Astrocyte of the cerebellum (primary cell): ENCODE measurements around the gene WFDC1.

ENCODE experiments used
- DNase-seq: peaks from one replicate; pipeline ENCODE4 v3.0.0-alpha.2; 2011; ENCODE audit warnings: low read depth
- H3K4me3 ChIP-seq: 2 replicates; pipeline ENCODE4 v1.5.1; 2011; ENCODE audit warnings: mild to moderate bottlenecking, low read depth, low read length, moderate library complexity
- in situ Hi-C: cut with HindIII; loops from 2 replicates; pipeline ENCODE4 v1.10.0; 2017; ENCODE audit warnings: low sequenced_read_pairs
- TF ChIP-seq, protein P1 (sequence below): IDR thresholded peaks from 2 replicates; pipeline ENCODE4 v1.5.1; 2012; ENCODE audit warnings: low read length, low read depth, moderate library complexity, mild to moderate bottlenecking; ENCODE audit errors: missing control alignments

The WFDC1 gene

GRCh38 chr16:84294531-84295142 is at the start of gene WFDC1:
Gene WFDC1 (plus strand): TSS chr16:84294878. CDS start chr16:84294972, 94 bp downstream.
- TF ChIP-seq, protein P1, sequence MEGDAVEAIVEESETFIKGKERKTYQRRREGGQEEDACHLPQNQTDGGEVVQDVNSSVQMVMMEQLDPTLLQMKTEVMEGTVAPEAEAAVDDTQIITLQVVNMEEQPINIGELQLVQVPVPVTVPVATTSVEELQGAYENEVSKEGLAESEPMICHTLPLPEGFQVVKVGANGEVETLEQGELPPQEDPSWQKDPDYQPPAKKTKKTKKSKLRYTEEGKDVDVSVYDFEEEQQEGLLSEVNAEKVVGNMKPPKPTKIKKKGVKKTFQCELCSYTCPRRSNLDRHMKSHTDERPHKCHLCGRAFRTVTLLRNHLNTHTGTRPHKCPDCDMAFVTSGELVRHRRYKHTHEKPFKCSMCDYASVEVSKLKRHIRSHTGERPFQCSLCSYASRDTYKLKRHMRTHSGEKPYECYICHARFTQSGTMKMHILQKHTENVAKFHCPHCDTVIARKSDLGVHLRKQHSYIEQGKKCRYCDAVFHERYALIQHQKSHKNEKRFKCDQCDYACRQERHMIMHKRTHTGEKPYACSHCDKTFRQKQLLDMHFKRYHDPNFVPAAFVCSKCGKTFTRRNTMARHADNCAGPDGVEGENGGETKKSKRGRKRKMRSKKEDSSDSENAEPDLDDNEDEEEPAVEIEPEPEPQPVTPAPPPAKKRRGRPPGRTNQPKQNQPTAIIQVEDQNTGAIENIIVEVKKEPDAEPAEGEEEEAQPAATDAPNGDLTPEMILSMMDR, result no peak
- H3K4me3 ChIP-seq, result no peak within 1 kb of the TSS
- in situ Hi-C loops, result loop anchor here (10.0 kb wide), 1 partner anchor 170 kb away; no protein-coding TSS in a partner anchor
- no peak for DNase-seq

- TF ChIP-seq, protein P1, result no peak
- H3K4me3 ChIP-seq, result no peak overlapping the region
- DNase-seq, result no peak
- in situ Hi-C loops, result no loop called here
These were observed 48.6 kb upstream of the WFDC1 start for GRCh38 chr16:84245956-84246678.

GRCh38 chr16:84246679-84247077 is 48.0 kb upstream of the WFDC1 start:
- in situ Hi-C loops, result no loop called here
- TF ChIP-seq, protein P1, result no peak
- H3K4me3 ChIP-seq, result no peak overlapping the region

GRCh38 chr16:84247331-84247730 is 47.3 kb upstream of the WFDC1 start:
- no peak overlapping the region for H3K4me3 ChIP-seq
- TF ChIP-seq, protein P1, result no peak
- no peak for DNase-seq
- in situ Hi-C loops, result no loop called here

More at GRCh38 chr16:84246679-84247077, 48.0 kb upstream of the WFDC1 start:
- no peak for DNase-seq

DNA sequence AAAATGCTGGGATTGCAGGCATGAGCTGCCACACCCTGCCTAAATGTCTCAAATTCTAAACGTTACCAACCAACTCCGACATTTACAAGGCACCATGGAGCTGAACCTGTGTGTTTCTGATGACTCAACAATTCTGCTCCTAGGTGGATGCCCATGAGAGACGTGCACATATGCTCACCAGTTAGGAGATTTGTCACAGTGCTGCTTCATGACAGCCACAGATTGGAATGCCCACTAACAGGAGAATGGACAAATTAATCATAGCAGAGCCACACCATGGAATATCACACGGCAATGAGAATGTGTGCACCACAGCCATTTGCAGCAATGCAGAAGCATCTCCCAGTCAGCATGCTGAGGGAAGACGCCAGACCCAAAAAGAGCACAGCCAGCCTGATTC is 46.8 kb upstream of the WFDC1 start:
- TF ChIP-seq, protein P1, result no peak
- DNase-seq, result no peak
- H3K4me3 ChIP-seq, result no peak overlapping the region
- in situ Hi-C loops, result no loop called here

DNA sequence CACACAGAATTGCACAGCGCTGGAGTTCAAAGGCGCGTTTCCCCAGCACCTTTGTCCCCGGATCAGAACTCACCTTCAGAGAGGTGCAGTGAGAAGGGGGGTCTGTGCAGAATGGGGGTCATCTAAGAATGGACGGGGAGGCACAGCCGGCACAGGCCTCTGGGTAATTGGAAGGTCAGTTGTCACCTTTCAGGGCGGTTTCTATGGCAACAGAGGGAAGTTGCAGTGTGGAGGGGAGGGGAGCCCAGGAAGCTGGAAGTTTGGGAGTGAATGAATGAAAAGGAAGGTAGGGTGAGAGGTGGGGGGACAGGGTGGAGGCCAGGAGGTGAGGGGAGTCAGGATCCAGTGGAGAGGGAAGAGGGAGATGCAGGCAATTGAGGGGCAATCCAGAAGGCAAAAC is 42.5 kb upstream of the WFDC1 start:
- TF ChIP-seq, protein P1, result no peak
- DNase-seq, result no peak
- in situ Hi-C loops, result no loop called here
- H3K4me3 ChIP-seq, result no peak overlapping the region
